Nephron progenitor cell (in vitro differentiated cells): ENCODE results near the gene TINAGL1.
A peak's percentile ranks its signal among the peaks of the same experiment; 100 is the strongest.
"Not testable (repeated sequence)": the region's sequence is repeated elsewhere in the genome, so short reads cannot be mapped to it uniquely, and the experiment has no call there.

Experiments
- DNase-seq: peaks from one replicate; pipeline ENCODE4 v3.0.0; 2021
- H3K27ac Mint-ChIP-seq: 2 replicates; pipeline ENCODE4 v1.8.0; 2021; ENCODE audit warnings: mild to moderate bottlenecking, moderate library complexity, mixed read lengths
- H3K27me3 Mint-ChIP-seq: 2 replicates; pipeline ENCODE4 v1.8.0; 2021; ENCODE audit warnings: mild to moderate bottlenecking, low read depth, mixed read lengths; ENCODE audit not compliant: poor library complexity
- H3K36me3 Mint-ChIP-seq: 2 replicates; pipeline ENCODE4 v1.8.0; 2021; ENCODE audit warnings: low read depth, mixed read lengths
- H3K4me1 Mint-ChIP-seq: 2 replicates; pipeline ENCODE4 v1.8.0; 2021; ENCODE audit warnings: mixed read lengths
- H3K4me3 Mint-ChIP-seq: 2 replicates; pipeline ENCODE4 v1.8.0; 2021; ENCODE audit warnings: mild to moderate bottlenecking, moderate library complexity, mixed read lengths
- H3K9me3 Mint-ChIP-seq: 2 replicates; pipeline ENCODE4 v1.8.0; 2021; ENCODE audit warnings: mild to moderate bottlenecking, moderate library complexity, mixed read lengths
- TF ChIP-seq, protein P1 (sequence below): fragments of 200-600 bp; sonication (generic); IDR thresholded peaks from 2 replicates; pipeline ENCODE4 v1.5.0; 2021; ENCODE audit warnings: antibody characterized with exemption

The TINAGL1 gene

DNA sequence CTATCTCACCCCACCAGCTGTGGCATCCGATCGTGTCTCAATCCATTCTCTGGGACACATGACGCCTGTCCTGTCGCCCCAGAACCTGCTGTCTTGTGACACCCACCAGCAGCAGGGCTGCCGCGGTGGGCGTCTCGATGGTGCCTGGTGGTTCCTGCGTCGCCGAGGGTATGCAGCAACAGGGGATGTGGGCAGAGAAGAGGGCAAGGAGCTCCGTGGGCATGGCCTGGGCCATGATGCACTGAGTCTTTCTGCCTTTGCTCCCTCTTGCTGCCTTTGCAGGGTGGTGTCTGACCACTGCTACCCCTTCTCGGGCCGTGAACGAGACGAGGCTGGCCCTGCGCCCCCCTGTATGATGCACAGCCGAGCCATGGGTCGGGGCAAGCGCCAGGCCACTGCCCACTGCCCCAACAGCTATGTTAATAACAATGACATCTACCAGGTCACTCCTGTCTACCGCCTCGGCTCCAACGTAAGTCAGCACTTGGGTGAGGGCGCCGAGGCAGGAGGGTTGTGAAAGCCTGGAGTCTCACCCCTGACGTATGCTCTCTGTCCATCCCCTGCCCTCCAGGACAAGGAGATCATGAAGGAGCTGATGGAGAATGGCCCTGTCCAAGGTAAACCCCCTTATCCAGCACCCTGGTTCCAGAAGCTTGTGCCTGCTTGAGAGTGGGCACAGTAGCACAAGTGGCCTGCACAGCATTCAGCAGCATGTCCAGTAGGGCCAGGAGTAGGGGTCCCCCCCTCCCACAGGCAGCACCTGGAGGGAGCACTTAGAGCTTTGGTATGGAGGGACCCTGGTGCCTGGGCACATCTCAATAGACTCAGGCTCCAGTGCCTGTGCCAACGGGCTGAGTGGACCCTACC is 8.8 kb downstream of the TINAGL1 start:
- TF ChIP-seq, protein P1, sequence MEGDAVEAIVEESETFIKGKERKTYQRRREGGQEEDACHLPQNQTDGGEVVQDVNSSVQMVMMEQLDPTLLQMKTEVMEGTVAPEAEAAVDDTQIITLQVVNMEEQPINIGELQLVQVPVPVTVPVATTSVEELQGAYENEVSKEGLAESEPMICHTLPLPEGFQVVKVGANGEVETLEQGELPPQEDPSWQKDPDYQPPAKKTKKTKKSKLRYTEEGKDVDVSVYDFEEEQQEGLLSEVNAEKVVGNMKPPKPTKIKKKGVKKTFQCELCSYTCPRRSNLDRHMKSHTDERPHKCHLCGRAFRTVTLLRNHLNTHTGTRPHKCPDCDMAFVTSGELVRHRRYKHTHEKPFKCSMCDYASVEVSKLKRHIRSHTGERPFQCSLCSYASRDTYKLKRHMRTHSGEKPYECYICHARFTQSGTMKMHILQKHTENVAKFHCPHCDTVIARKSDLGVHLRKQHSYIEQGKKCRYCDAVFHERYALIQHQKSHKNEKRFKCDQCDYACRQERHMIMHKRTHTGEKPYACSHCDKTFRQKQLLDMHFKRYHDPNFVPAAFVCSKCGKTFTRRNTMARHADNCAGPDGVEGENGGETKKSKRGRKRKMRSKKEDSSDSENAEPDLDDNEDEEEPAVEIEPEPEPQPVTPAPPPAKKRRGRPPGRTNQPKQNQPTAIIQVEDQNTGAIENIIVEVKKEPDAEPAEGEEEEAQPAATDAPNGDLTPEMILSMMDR: no peak
- no peak for DNase-seq
- Mint-ChIP-seq H3K27me3 (peaks cover 57% of the 10 kb centered on the region), H3K4me1 (no peaks in the 10 kb centered on the region), H3K27ac (no peak overlapping the region), H3K9me3 (peaks cover 4% of the 10 kb centered on the region), H3K4me3 (no peak overlapping the region), H3K36me3 (no peaks in the 10 kb centered on the region)

DNA sequence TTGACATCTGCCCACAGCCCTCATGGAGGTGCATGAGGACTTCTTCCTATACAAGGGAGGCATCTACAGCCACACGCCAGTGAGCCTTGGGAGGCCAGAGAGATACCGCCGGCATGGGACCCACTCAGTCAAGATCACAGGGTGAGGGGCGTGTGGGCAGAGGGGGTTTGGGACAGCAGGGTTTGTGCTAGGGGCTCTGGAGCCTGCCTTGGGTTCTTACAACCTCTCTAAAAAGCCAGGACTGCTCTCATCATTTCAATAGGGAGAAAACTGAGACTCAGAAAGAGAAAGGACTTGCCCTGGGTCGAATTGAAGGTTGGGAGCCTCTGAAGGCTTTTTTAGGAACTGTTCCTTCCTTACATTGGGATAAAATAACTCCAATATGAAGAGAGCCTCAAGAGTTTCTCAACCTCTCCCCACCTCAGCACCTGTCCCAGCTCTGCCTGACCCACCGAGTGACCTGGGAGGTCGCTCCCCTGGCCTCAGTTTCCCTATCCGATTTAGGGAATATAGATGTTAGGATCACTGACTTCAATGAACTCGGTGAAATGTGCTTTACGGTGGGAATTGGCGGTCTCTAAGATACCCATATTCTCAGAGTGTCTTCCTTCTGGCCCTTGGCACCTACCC is 9.5 kb downstream of the TINAGL1 start:
- Mint-ChIP-seq H3K9me3 (peaks cover 4% of the 10 kb centered on the region), H3K4me1 (no peaks in the 10 kb centered on the region), H3K4me3 (no peak overlapping the region), H3K27ac (no peak overlapping the region), H3K27me3 (peaks cover 63% of the 10 kb centered on the region), H3K36me3 (no peaks in the 10 kb centered on the region)
- TF ChIP-seq, protein P1: no peak
- no peak for DNase-seq

DNA sequence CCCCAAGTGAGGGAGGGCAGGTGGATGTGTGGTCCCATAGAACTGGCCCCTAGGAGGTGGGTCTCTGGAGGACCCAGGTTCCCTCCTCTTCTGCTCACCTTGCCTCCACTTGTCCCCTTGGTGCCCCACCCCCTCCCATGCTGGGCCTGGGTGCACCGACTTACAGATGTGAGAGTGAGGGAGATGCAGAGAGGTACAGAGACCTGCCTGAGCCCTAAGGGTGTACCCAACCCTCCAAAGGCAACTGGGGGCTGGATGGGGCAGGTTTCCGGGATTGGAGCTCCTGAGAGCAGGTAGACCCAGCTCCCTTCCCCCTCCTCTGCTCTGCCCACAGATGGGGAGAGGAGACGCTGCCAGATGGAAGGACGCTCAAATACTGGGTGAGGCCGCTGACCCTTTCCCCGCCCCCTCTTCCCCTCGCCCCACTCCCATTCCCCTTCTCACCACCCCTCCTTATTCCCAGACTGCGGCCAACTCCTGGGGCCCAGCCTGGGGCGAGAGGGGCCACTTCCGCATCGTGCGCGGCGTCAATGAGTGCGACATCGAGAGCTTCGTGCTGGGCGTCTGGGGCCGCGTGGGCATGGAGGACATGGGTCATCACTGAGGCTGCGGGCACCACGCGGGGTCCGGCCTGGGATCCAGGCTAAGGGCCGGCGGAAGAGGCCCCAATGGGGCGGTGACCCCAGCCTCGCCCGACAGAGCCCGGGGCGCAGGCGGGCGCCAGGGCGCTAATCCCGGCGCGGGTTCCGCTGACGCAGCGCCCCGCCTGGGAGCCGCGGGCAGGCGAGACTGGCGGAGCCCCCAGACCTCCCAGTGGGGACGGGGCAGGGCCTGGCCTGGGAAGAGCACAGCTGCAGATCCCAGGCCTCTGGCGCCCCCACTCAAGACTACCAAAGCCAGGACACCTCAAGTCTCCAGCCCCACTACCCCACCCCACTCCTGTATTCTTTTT is 10.3 kb downstream of the TINAGL1 start:
- no peak overlapping the region for H3K4me3 Mint-ChIP-seq
- DNase-seq: no peak
- H3K4me1 Mint-ChIP-seq: no peaks in the 10 kb centered on the region
- no peaks in the 10 kb centered on the region for H3K36me3 Mint-ChIP-seq
- peaks cover 66% of the 10 kb centered on the region for H3K27me3 Mint-ChIP-seq
- H3K9me3 Mint-ChIP-seq: peaks cover 4% of the 10 kb centered on the region
- TF ChIP-seq, protein P1: no peak
- H3K27ac Mint-ChIP-seq: no peak overlapping the region

DNA sequence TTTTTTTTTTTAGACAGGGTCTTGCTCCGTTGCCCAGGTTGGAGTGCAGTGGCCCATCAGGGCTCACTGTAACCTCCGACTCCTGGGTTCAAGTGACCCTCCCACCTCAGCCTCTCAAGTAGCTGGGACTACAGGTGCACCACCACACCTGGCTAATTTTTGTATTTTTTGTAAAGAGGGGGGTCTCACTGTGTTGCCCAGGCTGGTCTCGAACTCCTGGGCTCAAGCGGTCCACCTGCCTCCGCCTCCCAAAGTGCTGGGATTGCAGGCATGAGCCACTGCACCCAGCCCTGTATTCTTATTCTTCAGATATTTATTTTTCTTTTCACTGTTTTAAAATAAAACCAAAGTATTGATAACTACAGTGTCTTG is 11.0 kb downstream of the TINAGL1 start:
- not testable (repeated sequence) for H3K4me3 Mint-ChIP-seq, DNase-seq, H3K27ac Mint-ChIP-seq

DNA sequence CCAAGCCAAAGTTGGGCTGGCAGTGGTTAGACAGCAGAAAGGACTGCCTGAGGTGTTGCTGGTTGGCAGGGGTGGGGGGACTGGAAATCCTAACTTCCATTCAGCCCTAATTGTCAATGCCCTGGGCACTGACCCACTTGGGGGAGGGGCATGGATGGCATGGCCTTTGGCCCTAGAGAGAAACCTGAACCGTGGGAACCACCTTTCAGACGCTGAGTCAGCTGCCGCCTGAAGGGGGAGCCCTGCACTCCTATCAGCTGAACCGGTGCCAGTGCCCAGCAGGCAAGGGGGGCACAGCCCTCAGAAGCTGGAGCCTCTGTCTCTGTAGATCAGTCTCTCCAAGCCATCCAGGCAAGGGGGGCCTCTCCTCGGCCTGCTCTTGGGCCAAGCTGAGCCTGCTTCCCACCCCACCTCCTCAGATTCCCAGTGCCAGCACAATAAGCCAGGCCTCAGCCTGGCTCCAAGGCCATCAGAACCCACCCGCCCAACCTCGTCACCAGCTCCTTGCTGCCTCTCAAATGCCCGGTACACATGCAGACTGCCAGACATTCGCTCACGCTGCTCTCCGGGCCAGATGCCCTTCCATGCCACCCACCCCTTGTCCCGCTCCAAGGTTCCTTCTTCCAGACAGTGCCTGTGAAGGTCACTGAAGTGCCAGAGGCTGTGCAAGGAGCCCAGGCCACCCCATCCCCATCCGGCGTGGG is 11.6 kb downstream of the TINAGL1 start:
- TF ChIP-seq, protein P1: peak; percentile 52
- no peaks in the 10 kb centered on the region for H3K4me1 Mint-ChIP-seq
- H3K27ac Mint-ChIP-seq: no peak overlapping the region
- H3K27me3 Mint-ChIP-seq: peaks cover 70% of the 10 kb centered on the region
- no peak overlapping the region for H3K4me3 Mint-ChIP-seq
- peaks cover 4% of the 10 kb centered on the region for H3K9me3 Mint-ChIP-seq
- no peaks in the 10 kb centered on the region for H3K36me3 Mint-ChIP-seq
- DNase-seq: peak; percentile 58

More for the DNA sequence above, 11.0 kb downstream of the TINAGL1 start:
- peaks cover 69% of the 10 kb centered on the region for H3K27me3 Mint-ChIP-seq
- H3K9me3 Mint-ChIP-seq, H3K36me3 Mint-ChIP-seq, H3K4me1 Mint-ChIP-seq: not testable (repeated sequence)
